GM12874 (cell line): ENCODE data around the gene GRM4.

Experiments used
- CTCF ChIP-seq: IDR thresholded peaks from 2 replicates; pipeline ENCODE4 v1.5.1; 2011; ENCODE audit warnings: low read depth, mild to moderate bottlenecking, control low read depth, low read length, moderate library complexity; ENCODE audit not compliant: insufficient read depth

Gene GRM4

GRCh38 chr6:34052071-34052825, 93.6 kb downstream of the GRM4 start:
- no peak for TF ChIP-seq CTCF

- no peak for TF ChIP-seq CTCF
Measured at GRCh38 chr6:34051331-34051919, 94.5 kb downstream of the GRM4 start.

- TF ChIP-seq CTCF: no peak
Measured at GRCh38 chr6:34050691-34051090, 95.2 kb downstream of the GRM4 start.

- no peak for TF ChIP-seq CTCF
Measured at GRCh38 chr6:34049395-34050342, 96.2 kb downstream of the GRM4 start.

- TF ChIP-seq CTCF: no peak
Measured at GRCh38 chr6:34047913-34048867, 97.7 kb downstream of the GRM4 start.

- TF ChIP-seq CTCF: no peak
Measured at GRCh38 chr6:34046617-34047016, 99.3 kb downstream of the GRM4 start.

- no peak for TF ChIP-seq CTCF
Measured at GRCh38 chr6:34045771-34046170, 100.1 kb downstream of the GRM4 start.
